HEK293 (cell line): Measurements from ENCODE around the gene CDC27.
"Not testable (repeated sequence)": the region's sequence is repeated elsewhere in the genome, so short reads cannot be mapped to it uniquely, and the experiment has no call there.

Experiments used
- CTCF ChIA-PET: fragments of 350-600 bp; formaldehyde crosslinking; extraction: SDS; loops from one replicate; lab custom pipeline; 2021; ENCODE audit warnings: antibody characterized with exemption; lab: Yijun Ruan, JAX
- POLR2A ChIA-PET: fragments of 300-600 bp; formaldehyde crosslinking; extraction: SDS; loops from one replicate; lab custom pipeline; 2020; ENCODE audit warnings: antibody characterized with exemption, inconsistent platforms; lab: Yijun Ruan, JAX
- H3K27ac ChIP-seq: fragments of 200-500 bp; sonication (Bioruptor generic); 2 replicates; pipeline ENCODE4 v1.5.1; 2014; ENCODE audit warnings: low read depth, low read length, control low read depth, inconsistent platforms; ENCODE audit errors: extremely low read depth
- H3K36me3 ChIP-seq, 2 experiments: fragments of 200-500 bp in 1 of 2; sonication (Bioruptor generic) in 1 of 2; 1 replicate in 1 of 2; 2 replicates in 1 of 2; pipeline ENCODE4 v1.5.1; 2014 to 2017; ENCODE audit warnings: inconsistent platforms in 2 of 2, low read length in 2 of 2; ENCODE audit not compliant: control insufficient read depth in 2 of 2, insufficient read depth in 1 of 2
- H3K4me1 ChIP-seq: fragments of 200-500 bp; sonication (Bioruptor generic); 2 replicates; pipeline ENCODE4 v1.5.1; 2014; ENCODE audit warnings: mild to moderate bottlenecking, low read length, inconsistent platforms; ENCODE audit not compliant: control insufficient read depth, insufficient read depth
- H3K4me3 ChIP-seq: 2 replicates; pipeline ENCODE4 v1.5.1; 2011; ENCODE audit warnings: low read depth, mild to moderate bottlenecking, control low read depth, low read length, moderate library complexity
- H3K9me3 ChIP-seq: fragments of 200-500 bp; sonication (Bioruptor generic); 2 replicates; pipeline ENCODE4 v1.5.1; 2014; ENCODE audit warnings: low read depth, low read length, inconsistent platforms; ENCODE audit not compliant: control insufficient read depth, insufficient read depth
- AEBP2 ChIP-seq: fragments of 450-650 bp; formaldehyde crosslinking; IDR thresholded peaks from 2 replicates; pipeline ENCODE4 v1.5.1; 2016; ENCODE audit warnings: missing biosample characterization, missing genetic modification characterization, borderline replicate concordance
- GLI2 ChIP-seq: fragments of 450-650 bp; formaldehyde crosslinking; IDR thresholded peaks from 2 replicates; pipeline ENCODE4; 2017; ENCODE audit warnings: missing biosample characterization, missing genetic modification characterization, low read depth, borderline replicate concordance
- KLF8 ChIP-seq: fragments of 450-650 bp; formaldehyde crosslinking; IDR thresholded peaks from 2 replicates; pipeline ENCODE4 v1.5.1; 2016; ENCODE audit warnings: missing biosample characterization, missing genetic modification characterization
- MYNN ChIP-seq: fragments of 450-650 bp; formaldehyde crosslinking; IDR thresholded peaks from 2 replicates; pipeline ENCODE4 v1.5.1; 2016; ENCODE audit warnings: missing biosample characterization, missing genetic modification characterization, borderline replicate concordance
- PRDM4 ChIP-seq: fragments of 450-650 bp; formaldehyde crosslinking; IDR thresholded peaks from 2 replicates; pipeline ENCODE4 v1.5.1; 2017; ENCODE audit warnings: missing biosample characterization, missing genetic modification characterization
- ZBTB26 ChIP-seq: fragments of 450-650 bp; formaldehyde crosslinking; optimal IDR thresholded peaks from 2 replicates; pipeline ENCODE3; 2016; ENCODE audit warnings: missing biosample characterization, mild to moderate bottlenecking, missing genetic modification characterization
- ZFP69B ChIP-seq: fragments of 450-650 bp; formaldehyde crosslinking; IDR thresholded peaks from 2 replicates; pipeline ENCODE4 v1.5.1; 2016; ENCODE audit warnings: missing biosample characterization, missing genetic modification characterization
- ZNF174 ChIP-seq: fragments of 450-650 bp; formaldehyde crosslinking; IDR thresholded peaks from 2 replicates; pipeline ENCODE4 v1.5.0; 2017; ENCODE audit warnings: missing biosample characterization, mild to moderate bottlenecking, missing genetic modification characterization
- ZNF239 ChIP-seq: fragments of 450-650 bp; formaldehyde crosslinking; IDR thresholded peaks from 2 replicates; pipeline ENCODE4 v1.5.1; 2016; ENCODE audit warnings: missing biosample characterization, missing genetic modification characterization
- ZNF248 ChIP-seq: fragments of 450-650 bp; formaldehyde crosslinking; IDR thresholded peaks from 2 replicates; pipeline ENCODE4 v1.5.1; 2017; ENCODE audit warnings: missing biosample characterization, missing genetic modification characterization
- ZNF488 ChIP-seq: fragments of 450-650 bp; formaldehyde crosslinking; IDR thresholded peaks from 2 replicates; pipeline ENCODE4 v1.5.1; 2016; ENCODE audit warnings: missing biosample characterization, missing genetic modification characterization
- ZNF529 ChIP-seq: fragments of 450-650 bp; formaldehyde crosslinking; IDR thresholded peaks from 2 replicates; pipeline ENCODE4 v1.5.1; 2017; ENCODE audit warnings: missing genetic modification characterization, missing biosample characterization; ENCODE audit not compliant: insufficient replicate concordance
- ZNF555 ChIP-seq: fragments of 450-650 bp; formaldehyde crosslinking; conservative IDR thresholded peaks from 2 replicates; pipeline ENCODE4 v1.5.1; 2017; ENCODE audit warnings: missing biosample characterization, mild to moderate bottlenecking, missing genetic modification characterization, inconsistent platforms
- ZNF623 ChIP-seq: fragments of 450-650 bp; formaldehyde crosslinking; IDR thresholded peaks from 2 replicates; pipeline ENCODE4 v1.5.1; 2016; ENCODE audit warnings: missing biosample characterization, missing genetic modification characterization
- ZNF626 ChIP-seq: fragments of 450-650 bp; sonication (Bioruptor Pico); formaldehyde crosslinking; IDR thresholded peaks from 2 replicates; pipeline ENCODE4 v1.5.1; 2018; ENCODE audit warnings: missing biosample characterization, missing genetic modification characterization, inconsistent platforms
- ZNF660 ChIP-seq: fragments of 450-650 bp; IDR thresholded peaks from 2 replicates; pipeline ENCODE4 v1.5.1; 2018; ENCODE audit warnings: missing biosample characterization, mild to moderate bottlenecking, missing genetic modification characterization
- ZNF792 ChIP-seq: fragments of 450-650 bp; formaldehyde crosslinking; IDR thresholded peaks from 2 replicates; pipeline ENCODE4 v1.5.1; 2016; ENCODE audit warnings: missing biosample characterization, missing genetic modification characterization

The CDC27 gene

DNA sequence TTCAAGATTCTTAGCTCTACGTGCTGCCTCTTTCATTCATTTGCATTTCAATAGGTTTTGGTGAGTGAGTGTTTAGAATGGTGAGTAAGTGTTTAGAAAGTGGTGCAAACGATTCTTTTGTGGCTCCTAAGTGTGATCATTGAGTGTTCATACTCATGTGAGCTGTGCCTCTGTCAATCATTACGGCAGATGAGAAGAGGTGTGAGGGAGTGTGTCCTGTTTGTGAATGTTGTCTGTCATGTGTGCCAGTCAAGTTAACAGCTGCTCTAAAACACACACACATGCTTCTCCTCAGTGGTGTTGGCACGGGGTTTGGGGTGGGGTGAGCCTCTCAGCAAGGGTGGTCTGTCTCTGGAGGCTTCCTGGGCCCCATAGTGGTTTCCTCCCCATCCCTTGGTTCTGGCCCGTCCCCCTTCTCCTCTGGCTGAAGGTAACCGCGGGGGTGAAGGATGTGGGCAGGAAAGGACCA is 31.5 kb upstream of the CDC27 start:
- ChIA-PET CTCF (interaction anchor here (1.1 kb wide), 1 partner anchor 95 kb away, joined by 4 read pairs; no protein-coding TSS in a partner anchor), POLR2A (interaction anchor here (0.5 kb wide), 1 partner anchor 246 kb away, joined by 3 read pairs; no protein-coding TSS in a partner anchor)
- Histone ChIP-seq H3K9me3 (no peaks in the 10 kb centered on the region), H3K4me1 (no peaks in the 10 kb centered on the region; the same call in 1 of the 2 replicates), H3K27ac (no peak overlapping the region), H3K36me3 (no peaks in the 10 kb centered on the region), H3K4me3 (no peak overlapping the region)
- TF ChIP-seq KLF8 (no peak), ZFP69B (no peak), PRDM4 (tag by site-specific recombination) (no peak)

DNA sequence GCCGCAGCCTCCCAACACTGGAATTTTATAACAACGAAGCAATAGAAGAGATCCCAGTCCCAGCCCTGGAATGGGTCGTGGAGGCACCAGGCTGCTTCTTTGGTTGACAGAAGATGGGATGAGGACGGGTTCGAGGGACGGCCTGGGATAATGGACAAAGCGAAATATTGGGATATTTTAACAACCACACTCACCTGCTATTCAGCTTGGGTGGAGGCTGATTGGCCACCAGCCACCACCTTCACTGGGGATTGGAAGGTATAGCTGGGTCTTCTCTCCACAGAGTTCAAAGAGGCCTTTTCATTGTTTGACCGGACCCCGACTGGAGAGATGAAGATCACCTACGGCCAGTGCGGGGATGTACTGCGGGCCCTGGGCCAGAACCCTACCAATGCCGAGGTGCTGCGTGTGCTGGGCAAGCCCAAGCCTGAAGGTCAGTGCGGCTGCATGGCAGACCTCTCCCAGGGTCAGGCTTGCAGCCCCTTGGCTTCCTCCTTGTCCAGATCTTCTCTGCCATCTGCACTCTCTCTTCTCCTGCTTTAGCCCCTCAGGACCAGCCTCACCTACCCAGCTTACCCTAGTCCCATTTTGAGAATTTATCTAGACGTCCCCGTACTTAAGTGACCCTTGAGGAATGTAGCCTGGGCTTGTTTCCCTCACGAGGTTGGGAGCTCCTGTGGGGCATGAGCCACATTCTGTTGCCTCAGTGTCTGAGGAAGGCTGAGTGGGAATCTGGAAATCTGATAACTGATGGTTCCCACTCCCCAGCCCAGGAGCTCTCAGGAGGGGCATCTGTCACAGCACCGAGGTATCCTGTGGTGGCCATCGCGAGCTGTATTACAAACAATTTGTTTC is 30.8 kb upstream of the CDC27 start:
- TF ChIP-seq ZBTB26 (tag by site-specific recombination) (no peak), ZNF529 (tag by site-specific recombination) (no peak), AEBP2 (tag by site-specific recombination) (no peak), ZNF239 (tag by site-specific recombination) (no peak), ZNF248 (tag by site-specific recombination) (no peak), ZNF792 (tag by site-specific recombination) (no peak), ZNF488 (tag by site-specific recombination) (no peak), GLI2 (tag by site-specific recombination) (no peak)
- TF ChIP-seq, all 188 proteins: peak for 0
- CTCF ChIA-PET = interaction anchor here (1.1 to 1.5 kb wide), 3 partner anchors 9 to 96 kb away, joined by 4 to 5 read pairs (median 5); no protein-coding TSS in a partner anchor
- POLR2A ChIA-PET = interaction anchor here (1.0 kb wide), 1 partner anchor 104 kb away, joined by 3 read pairs; the partner anchor contains the start of gene EFCAB13
- Histone ChIP-seq H3K9me3 (no peaks in the 10 kb centered on the region), H3K36me3 (no peaks in the 10 kb centered on the region), H3K4me1 (no peaks in the 10 kb centered on the region), H3K27ac (no peak overlapping the region), H3K4me3 (no peak overlapping the region)

DNA sequence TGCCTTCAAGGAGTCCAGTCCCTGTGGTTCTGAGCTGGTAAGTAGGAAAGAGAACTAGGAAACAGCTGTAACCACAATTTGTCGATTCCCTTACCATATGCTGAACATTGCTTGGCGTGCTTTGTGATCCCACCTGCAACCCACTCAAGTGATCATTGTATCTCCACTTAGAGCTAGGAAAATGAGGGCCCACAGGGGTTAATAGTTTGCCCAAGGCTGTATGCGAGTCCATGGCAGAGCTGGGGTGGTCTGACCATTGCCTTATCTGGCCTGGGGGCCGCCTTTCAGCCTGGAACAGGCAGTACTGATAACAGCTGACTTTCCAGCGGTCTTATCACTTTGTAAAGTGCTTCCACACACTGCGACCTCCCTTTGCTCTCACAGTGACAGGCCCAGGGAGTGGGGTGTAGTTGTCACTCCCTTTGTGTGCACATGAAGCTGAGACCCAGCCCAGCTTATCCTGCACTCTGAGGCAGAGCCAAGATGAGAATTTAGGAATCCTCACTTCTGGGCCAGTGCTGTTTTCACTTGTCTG is 29.9 kb upstream of the CDC27 start:
- Histone ChIP-seq H3K4me1 (no peaks in the 10 kb centered on the region), H3K36me3 (no peaks in the 10 kb centered on the region), H3K4me3 (no peak overlapping the region), H3K9me3 (no peaks in the 10 kb centered on the region), H3K27ac (no peak overlapping the region)
- ChIA-PET CTCF (interaction anchor here (0.6 to 1.5 kb wide), 3 partner anchors 10 to 144 kb away, joined by 3 to 5 read pairs (median 5); no protein-coding TSS in a partner anchor), POLR2A (interaction anchor here (1.0 kb wide), 1 partner anchor 105 kb away, joined by 3 read pairs; the partner anchor contains the start of gene EFCAB13)
- no peak for TF ChIP-seq ZNF626 (tag by site-specific recombination)
- TF ChIP-seq ZNF174 (tag by site-specific recombination) = no peak
- no peak for TF ChIP-seq ZNF660
- TF ChIP-seq ZNF623 (tag by site-specific recombination) = no peak
- TF ChIP-seq ZNF555 (tag by site-specific recombination) = no peak
- TF ChIP-seq MYNN (tag by site-specific recombination) = no peak

DNA sequence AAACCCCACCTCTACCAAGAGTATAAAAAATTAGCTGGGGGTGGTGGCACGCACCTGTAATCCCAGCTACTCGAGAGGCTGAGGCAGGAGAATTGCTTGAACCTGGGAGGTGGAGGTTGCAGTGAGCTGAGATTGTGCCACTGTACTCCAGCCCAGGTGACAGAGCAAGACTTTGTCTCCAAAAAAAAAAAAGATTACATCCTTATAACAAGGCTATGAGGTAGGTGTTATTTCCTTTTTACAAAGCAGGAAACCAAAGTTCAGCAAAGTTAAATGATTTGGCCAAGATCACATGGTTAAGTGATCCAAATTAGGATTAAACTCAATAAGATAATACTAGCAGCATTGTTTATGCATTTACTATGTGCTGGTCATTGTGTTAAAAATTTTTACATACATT is 28.2 kb upstream of the CDC27 start:
- CTCF ChIA-PET = interaction anchor here (0.7 to 1.5 kb wide), 2 partner anchors 98 to 504 kb away, joined by 5 read pairs; no protein-coding TSS in a partner anchor
- H3K27ac ChIP-seq, H3K36me3 ChIP-seq, H3K4me1 ChIP-seq, POLR2A ChIA-PET, H3K9me3 ChIP-seq, H3K4me3 ChIP-seq: not testable (repeated sequence)
